HEK293 (cell line): ENCODE results near the gene LY6G5C.

Source experiments
- CTCF ChIA-PET: fragments of 350-600 bp; formaldehyde crosslinking; extraction: SDS; loops from one replicate; lab custom pipeline; 2021; ENCODE audit warnings: antibody characterized with exemption; lab: Yijun Ruan, JAX
- POLR2A ChIA-PET: fragments of 300-600 bp; formaldehyde crosslinking; extraction: SDS; loops from one replicate; lab custom pipeline; 2020; ENCODE audit warnings: antibody characterized with exemption, inconsistent platforms; lab: Yijun Ruan, JAX
- H3K27ac ChIP-seq: fragments of 200-500 bp; sonication (Bioruptor generic); 2 replicates; pipeline ENCODE4 v1.5.1; 2014; ENCODE audit warnings: low read depth, low read length, control low read depth, inconsistent platforms; ENCODE audit errors: extremely low read depth
- H3K36me3 ChIP-seq, 2 experiments: fragments of 200-500 bp in 1 of 2; sonication (Bioruptor generic) in 1 of 2; 1 replicate in 1 of 2; 2 replicates in 1 of 2; pipeline ENCODE4 v1.5.1; 2014 to 2017; ENCODE audit warnings: inconsistent platforms in 2 of 2, low read length in 2 of 2; ENCODE audit not compliant: control insufficient read depth in 2 of 2, insufficient read depth in 1 of 2
- H3K4me1 ChIP-seq: fragments of 200-500 bp; sonication (Bioruptor generic); 2 replicates; pipeline ENCODE4 v1.5.1; 2014; ENCODE audit warnings: mild to moderate bottlenecking, low read length, inconsistent platforms; ENCODE audit not compliant: control insufficient read depth, insufficient read depth
- H3K4me3 ChIP-seq: 2 replicates; pipeline ENCODE4 v1.5.1; 2011; ENCODE audit warnings: low read depth, mild to moderate bottlenecking, control low read depth, low read length, moderate library complexity
- H3K9me3 ChIP-seq: fragments of 200-500 bp; sonication (Bioruptor generic); 2 replicates; pipeline ENCODE4 v1.5.1; 2014; ENCODE audit warnings: low read depth, low read length, inconsistent platforms; ENCODE audit not compliant: control insufficient read depth, insufficient read depth
- GFI1B ChIP-seq: fragments of 450-650 bp; formaldehyde crosslinking; IDR thresholded peaks from 2 replicates; pipeline ENCODE4 v1.5.1; 2016; ENCODE audit warnings: missing biosample characterization, missing genetic modification characterization
- GLIS1 ChIP-seq: fragments of 450-650 bp; formaldehyde crosslinking; IDR thresholded peaks from 2 replicates; pipeline ENCODE4 v1.5.1; 2016; ENCODE audit warnings: missing biosample characterization, missing genetic modification characterization
- KLF16 ChIP-seq: fragments of 450-650 bp; formaldehyde crosslinking; IDR thresholded peaks from 2 replicates; pipeline ENCODE4 v1.5.1; 2017; ENCODE audit warnings: missing biosample characterization, missing genetic modification characterization
- OVOL3 ChIP-seq: fragments of 450-650 bp; formaldehyde crosslinking; IDR thresholded peaks from 2 replicates; pipeline ENCODE4 v1.5.1; 2016; ENCODE audit warnings: missing biosample characterization, missing genetic modification characterization
- SALL2 ChIP-seq: fragments of 450-650 bp; formaldehyde crosslinking; IDR thresholded peaks from 2 replicates; pipeline ENCODE4 v1.5.0; 2017; ENCODE audit warnings: missing biosample characterization, mild to moderate bottlenecking, missing genetic modification characterization, borderline replicate concordance
- TRIM28 ChIP-seq: IDR thresholded peaks from 2 replicates; pipeline ENCODE4 v1.6.1; 2011; ENCODE audit warnings: low read length, control low read depth, borderline replicate concordance
- WT1 ChIP-seq: fragments of 450-650 bp; formaldehyde crosslinking; IDR thresholded peaks from 2 replicates; pipeline ENCODE4 v1.5.1; 2016; ENCODE audit warnings: missing biosample characterization, missing genetic modification characterization
- ZBTB1 ChIP-seq: fragments of 450-650 bp; formaldehyde crosslinking; IDR thresholded peaks from 2 replicates; pipeline ENCODE4 v1.5.1; 2016; ENCODE audit warnings: missing biosample characterization, missing genetic modification characterization
- ZBTB48 ChIP-seq: fragments of 450-650 bp; formaldehyde crosslinking; IDR thresholded peaks from 2 replicates; pipeline ENCODE4 v1.5.1; 2016; ENCODE audit warnings: missing biosample characterization, missing genetic modification characterization
- ZEB2 ChIP-seq: fragments of 450-650 bp; formaldehyde crosslinking; IDR thresholded peaks from 2 replicates; pipeline ENCODE4 v1.5.1; 2016; ENCODE audit warnings: missing biosample characterization, missing genetic modification characterization
- ZNF19 ChIP-seq: fragments of 450-650 bp; formaldehyde crosslinking; IDR thresholded peaks from 2 replicates; pipeline ENCODE4; 2016; ENCODE audit warnings: missing biosample characterization, missing genetic modification characterization, low read depth
- ZNF211 ChIP-seq: fragments of 450-650 bp; formaldehyde crosslinking; IDR thresholded peaks from 2 replicates; pipeline ENCODE4 v1.5.1; 2016; ENCODE audit warnings: low read depth, missing biosample characterization, missing genetic modification characterization
- ZNF302 ChIP-seq: fragments of 450-650 bp; formaldehyde crosslinking; IDR thresholded peaks from 2 replicates; pipeline ENCODE4 v1.5.1; 2016; ENCODE audit warnings: missing biosample characterization, missing genetic modification characterization, low read depth
- ZNF311 ChIP-seq: fragments of 450-650 bp; formaldehyde crosslinking; IDR thresholded peaks from 2 replicates; pipeline ENCODE4 v1.5.1; 2017; ENCODE audit warnings: missing biosample characterization, missing genetic modification characterization, borderline replicate concordance
- ZNF48 ChIP-seq: fragments of 450-650 bp; formaldehyde crosslinking; IDR thresholded peaks from 2 replicates; pipeline ENCODE4 v1.5.1; 2016; ENCODE audit warnings: missing biosample characterization, missing genetic modification characterization
- ZNF529 ChIP-seq: fragments of 450-650 bp; formaldehyde crosslinking; IDR thresholded peaks from 2 replicates; pipeline ENCODE4 v1.5.1; 2017; ENCODE audit warnings: missing genetic modification characterization, missing biosample characterization; ENCODE audit not compliant: insufficient replicate concordance
- ZNF530 ChIP-seq: fragments of 450-650 bp; formaldehyde crosslinking; IDR thresholded peaks from 2 replicates; pipeline ENCODE4 v1.5.1; 2016; ENCODE audit warnings: low read depth, missing biosample characterization, missing genetic modification characterization
- ZNF585B ChIP-seq: fragments of 450-650 bp; formaldehyde crosslinking; IDR thresholded peaks from 2 replicates; pipeline ENCODE4 v1.5.1; 2016; ENCODE audit warnings: missing biosample characterization, missing genetic modification characterization
- ZNF623 ChIP-seq: fragments of 450-650 bp; formaldehyde crosslinking; IDR thresholded peaks from 2 replicates; pipeline ENCODE4 v1.5.1; 2016; ENCODE audit warnings: missing biosample characterization, missing genetic modification characterization
- ZNF776 ChIP-seq: fragments of 450-650 bp; formaldehyde crosslinking; IDR thresholded peaks from 2 replicates; pipeline ENCODE4 v1.5.0; 2017; ENCODE audit warnings: missing biosample characterization, missing genetic modification characterization, borderline replicate concordance
- TF ChIP-seq, protein P1 (sequence below): fragments of 450-650 bp; formaldehyde crosslinking; IDR thresholded peaks from 2 replicates; pipeline ENCODE4 v1.5.1; 2016; ENCODE audit warnings: missing biosample characterization, missing genetic modification characterization
- TF ChIP-seq, protein P2 (sequence below): fragments of 450-650 bp; formaldehyde crosslinking; IDR thresholded peaks from 2 replicates; pipeline ENCODE4 v1.5.1; 2016; ENCODE audit warnings: missing biosample characterization, missing genetic modification characterization
- TF ChIP-seq, protein P3 (sequence below): fragments of 450-650 bp; formaldehyde crosslinking; IDR thresholded peaks from 2 replicates; pipeline ENCODE4 v1.5.1; 2016; ENCODE audit warnings: missing biosample characterization, missing genetic modification characterization, low read depth

The LY6G5C gene

DNA sequence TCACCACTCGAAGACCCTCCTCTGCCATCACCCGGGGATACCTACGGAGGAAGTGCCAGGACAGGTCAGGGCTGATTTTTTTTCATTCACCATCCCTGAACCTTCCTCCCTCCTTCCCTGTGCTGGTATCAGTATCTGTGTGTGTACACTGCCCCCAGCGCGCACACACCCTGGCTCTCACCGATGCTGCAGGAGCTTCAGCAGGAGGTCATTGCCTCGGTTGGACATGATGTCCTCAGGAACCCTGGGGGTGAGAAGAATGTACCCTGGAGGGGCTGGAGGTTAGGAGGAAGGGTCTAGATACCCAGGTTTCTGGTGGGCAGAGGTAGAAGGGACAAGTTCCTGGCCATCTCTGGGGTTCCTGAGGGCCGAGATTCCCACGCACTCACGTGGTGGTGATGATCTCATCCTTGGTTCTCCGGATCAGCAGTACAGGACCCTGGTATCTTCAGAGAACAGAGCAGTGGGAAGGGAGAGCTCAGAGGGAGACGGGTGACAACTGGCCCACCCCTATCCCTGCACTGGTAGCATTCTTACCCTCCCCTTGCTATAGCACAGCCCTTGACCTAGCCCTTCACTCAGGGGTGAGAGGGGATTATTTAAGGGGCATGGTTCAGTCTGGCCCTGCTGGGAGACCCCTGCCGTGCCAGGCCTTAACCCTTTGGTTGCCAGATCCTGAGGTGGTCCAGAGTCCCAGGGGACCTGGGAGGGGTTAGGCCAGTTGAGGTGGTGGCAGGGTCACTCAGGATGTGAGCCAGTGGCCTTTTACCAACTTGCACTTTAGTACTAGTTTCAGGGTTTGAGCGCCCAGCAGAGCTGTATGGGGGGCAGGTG is 7.2 kb upstream of the LY6G5C start (continued):
- TF ChIP-seq ZNF311 (tag by site-specific recombination), result no peak

GRCh38 chr6:31687321-31687720 is 6.5 kb upstream of the LY6G5C start:
- TF ChIP-seq ZNF776 (tag by site-specific recombination), result no peak
- no peak for TF ChIP-seq ZNF19 (tag by site-specific recombination)
- no peak for TF ChIP-seq ZNF529 (tag by site-specific recombination)
- no peak for TF ChIP-seq KLF16 (tag by site-specific recombination)
- TF ChIP-seq ZNF623 (tag by site-specific recombination), result no peak
- TF ChIP-seq OVOL3 (tag by site-specific recombination), result no peak
- TF ChIP-seq ZEB2 (tag by site-specific recombination), result no peak
- no peak for TF ChIP-seq GLIS1 (tag by site-specific recombination)
- no peak for TF ChIP-seq GFI1B
- TF ChIP-seq, protein P1, sequence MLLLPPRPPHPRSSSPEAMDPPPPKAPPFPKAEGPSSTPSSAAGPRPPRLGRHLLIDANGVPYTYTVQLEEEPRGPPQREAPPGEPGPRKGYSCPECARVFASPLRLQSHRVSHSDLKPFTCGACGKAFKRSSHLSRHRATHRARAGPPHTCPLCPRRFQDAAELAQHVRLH (tag by site-specific recombination), result no peak
- no peak for TF ChIP-seq WT1
- no peak for TF ChIP-seq SALL2
- TF ChIP-seq ZNF585B (tag by site-specific recombination), result no peak
- Histone ChIP-seq H3K4me1 (no peaks in the 10 kb centered on the region), H3K27ac (no peak overlapping the region), H3K9me3 (no peaks in the 10 kb centered on the region), H3K4me3 (no peak overlapping the region), H3K36me3 (peaks cover 0 to 60% of the 10 kb centered on the region in 2 experiments; a peak in 1 of 3 replicates)
- ChIA-PET POLR2A (interaction anchor here (0.5 to 1.4 kb wide), 6 partner anchors 16 to 441 kb away, joined by 3 to 10 read pairs (median 4); partner anchors contain the start of genes ABHD16A, ATF6B and HSPA1B), CTCF (interaction anchor here (0.6 kb wide), 1 partner anchor 22 kb away, joined by 3 read pairs; the partner anchor contains the start of gene GPANK1)

GRCh38 chr6:31686483-31686882 is 5.6 kb upstream of the LY6G5C start:
- Histone ChIP-seq H3K27ac (no peak overlapping the region), H3K4me1 (no peaks in the 10 kb centered on the region), H3K36me3 (peaks cover 0 to 54% of the 10 kb centered on the region in 2 experiments; a peak in 1 of 3 replicates), H3K4me3 (no peak overlapping the region), H3K9me3 (no peaks in the 10 kb centered on the region)
- POLR2A ChIA-PET, result interaction anchor here (0.6 to 1.4 kb wide), 2 partner anchors 141 to 164 kb away, joined by 4 read pairs; partner anchors contain the start of gene HSPA1B
- TF ChIP-seq ZBTB48 (0 out of 2 replicates have a peak, but pooled peaks have one; percentile 53), ZNF211 (no peak), ZNF530 (tag by site-specific recombination) (no peak), ZNF48 (tag by site-specific recombination) (no peak), ZNF302 (tag by site-specific recombination) (no peak)
- CTCF ChIA-PET, result interaction anchor here (0.6 to 1.2 kb wide), 3 partner anchors 83 to 364 kb away, joined by 3 to 10 read pairs (median 3); no protein-coding TSS in a partner anchor

- Histone ChIP-seq H3K4me3 (no peak overlapping the region), H3K36me3 (peaks cover 0 to 31% of the 10 kb centered on the region in 2 experiments; a peak in 1 of 3 replicates), H3K9me3 (no peaks in the 10 kb centered on the region), H3K4me1 (no peaks in the 10 kb centered on the region; the same call in 1 of the 2 replicates), H3K27ac (no peak overlapping the region)
- ChIA-PET CTCF (interaction anchor here (0.6 to 0.7 kb wide), 2 partner anchors 9 to 11 kb away, joined by 3 read pairs; no protein-coding TSS in a partner anchor), POLR2A (interaction anchor here (1.3 to 2.0 kb wide), 4 partner anchors 10 to 144 kb away, joined by 3 to 10 read pairs (median 5); partner anchors contain the start of genes ABHD16A, HSPA1B and LSM2)
- TF ChIP-seq, protein P2, sequence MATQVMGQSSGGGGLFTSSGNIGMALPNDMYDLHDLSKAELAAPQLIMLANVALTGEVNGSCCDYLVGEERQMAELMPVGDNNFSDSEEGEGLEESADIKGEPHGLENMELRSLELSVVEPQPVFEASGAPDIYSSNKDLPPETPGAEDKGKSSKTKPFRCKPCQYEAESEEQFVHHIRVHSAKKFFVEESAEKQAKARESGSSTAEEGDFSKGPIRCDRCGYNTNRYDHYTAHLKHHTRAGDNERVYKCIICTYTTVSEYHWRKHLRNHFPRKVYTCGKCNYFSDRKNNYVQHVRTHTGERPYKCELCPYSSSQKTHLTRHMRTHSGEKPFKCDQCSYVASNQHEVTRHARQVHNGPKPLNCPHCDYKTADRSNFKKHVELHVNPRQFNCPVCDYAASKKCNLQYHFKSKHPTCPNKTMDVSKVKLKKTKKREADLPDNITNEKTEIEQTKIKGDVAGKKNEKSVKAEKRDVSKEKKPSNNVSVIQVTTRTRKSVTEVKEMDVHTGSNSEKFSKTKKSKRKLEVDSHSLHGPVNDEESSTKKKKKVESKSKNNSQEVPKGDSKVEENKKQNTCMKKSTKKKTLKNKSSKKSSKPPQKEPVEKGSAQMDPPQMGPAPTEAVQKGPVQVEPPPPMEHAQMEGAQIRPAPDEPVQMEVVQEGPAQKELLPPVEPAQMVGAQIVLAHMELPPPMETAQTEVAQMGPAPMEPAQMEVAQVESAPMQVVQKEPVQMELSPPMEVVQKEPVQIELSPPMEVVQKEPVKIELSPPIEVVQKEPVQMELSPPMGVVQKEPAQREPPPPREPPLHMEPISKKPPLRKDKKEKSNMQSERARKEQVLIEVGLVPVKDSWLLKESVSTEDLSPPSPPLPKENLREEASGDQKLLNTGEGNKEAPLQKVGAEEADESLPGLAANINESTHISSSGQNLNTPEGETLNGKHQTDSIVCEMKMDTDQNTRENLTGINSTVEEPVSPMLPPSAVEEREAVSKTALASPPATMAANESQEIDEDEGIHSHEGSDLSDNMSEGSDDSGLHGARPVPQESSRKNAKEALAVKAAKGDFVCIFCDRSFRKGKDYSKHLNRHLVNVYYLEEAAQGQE, result no peak
- TF ChIP-seq TRIM28 (no peak), ZBTB1 (tag by site-specific recombination) (no peak)
- TF ChIP-seq, protein P3, sequence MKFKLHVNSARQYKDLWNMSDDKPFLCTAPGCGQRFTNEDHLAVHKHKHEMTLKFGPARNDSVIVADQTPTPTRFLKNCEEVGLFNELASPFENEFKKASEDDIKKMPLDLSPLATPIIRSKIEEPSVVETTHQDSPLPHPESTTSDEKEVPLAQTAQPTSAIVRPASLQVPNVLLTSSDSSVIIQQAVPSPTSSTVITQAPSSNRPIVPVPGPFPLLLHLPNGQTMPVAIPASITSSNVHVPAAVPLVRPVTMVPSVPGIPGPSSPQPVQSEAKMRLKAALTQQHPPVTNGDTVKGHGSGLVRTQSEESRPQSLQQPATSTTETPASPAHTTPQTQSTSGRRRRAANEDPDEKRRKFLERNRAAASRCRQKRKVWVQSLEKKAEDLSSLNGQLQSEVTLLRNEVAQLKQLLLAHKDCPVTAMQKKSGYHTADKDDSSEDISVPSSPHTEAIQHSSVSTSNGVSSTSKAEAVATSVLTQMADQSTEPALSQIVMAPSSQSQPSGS, result no peak
These were observed 2.7 kb upstream of the LY6G5C start for GRCh38 chr6:31683591-31683990.
